GM18907 (cell line): Measurements from ENCODE around the gene PTPN14.

Experiments
- ATAC-seq: cut with Tn5 transposase; IDR thresholded peaks from one replicate; pipeline ENCODE4 v1.9.1; 2021; ENCODE audit warnings: mild to moderate bottlenecking, moderate library complexity; ENCODE audit not compliant: unreplicated experiment

Gene PTPN14

GRCh38 chr1:214438530-214438929, 112.9 kb downstream of the PTPN14 start:
- peak; percentile 64 for ATAC-seq

- no peak for ATAC-seq
Measured at GRCh38 chr1:214438075-214438474, 113.3 kb downstream of the PTPN14 start.

- ATAC-seq = no peak
Measured at GRCh38 chr1:214435867-214436266, 115.5 kb downstream of the PTPN14 start.

- no peak for ATAC-seq
Measured at GRCh38 chr1:214432245-214432644, 119.2 kb downstream of the PTPN14 start.

GRCh38 chr1:214429951-214430770, 121.2 kb downstream of the PTPN14 start:
- no peak for ATAC-seq

- ATAC-seq = peak; percentile 99
Measured at GRCh38 chr1:214427871-214428277, 123.5 kb downstream of the PTPN14 start.

- ATAC-seq = no peak
Measured at GRCh38 chr1:214426426-214426812, 125.0 kb downstream of the PTPN14 start.

- ATAC-seq = no peak
Measured at GRCh38 chr1:214425716-214426425, 125.5 kb downstream of the PTPN14 start.

GRCh38 chr1:214425101-214425500, 126.3 kb downstream of the PTPN14 start:
- no peak for ATAC-seq

- no peak for ATAC-seq
Measured at GRCh38 chr1:214423045-214423444, 128.4 kb downstream of the PTPN14 start.

GRCh38 chr1:214422137-214422671, 129.2 kb downstream of the PTPN14 start:
- no peak for ATAC-seq

- ATAC-seq = no peak
Measured at GRCh38 chr1:214420833-214421232, 130.6 kb downstream of the PTPN14 start.

- ATAC-seq = no peak
Measured at GRCh38 chr1:214420341-214420740, 131.1 kb downstream of the PTPN14 start.

GRCh38 chr1:214419650-214420049, 131.8 kb downstream of the PTPN14 start:
- no peak for ATAC-seq

GRCh38 chr1:214418391-214418790, 133.0 kb downstream of the PTPN14 start:
- ATAC-seq = no peak

GRCh38 chr1:214417545-214418210, 133.7 kb downstream of the PTPN14 start:
- no peak for ATAC-seq

GRCh38 chr1:214416858-214417257, 134.5 kb downstream of the PTPN14 start:
- no peak for ATAC-seq

GRCh38 chr1:214416417-214416816, 135.0 kb downstream of the PTPN14 start:
- ATAC-seq = no peak

GRCh38 chr1:214415131-214415530, 136.3 kb downstream of the PTPN14 start:
- ATAC-seq = no peak

GRCh38 chr1:214414691-214415090, 136.7 kb downstream of the PTPN14 start:
- ATAC-seq = no peak

GRCh38 chr1:214413315-214413714, 138.1 kb downstream of the PTPN14 start:
- no peak for ATAC-seq
